Panc1 (cell line): Measurements from ENCODE around the gene ECHS1. TPM values are rescaled to one million over a fixed set of nuclear protein-coding genes. Genes with fewer than 3 reads are reported as not detected.

Experiments
- ATAC-seq: fragments of 200-7000 bp; cut with Tn5 transposase; 2 replicates; pipeline ENCODE4 v1.9.1; 2020; ENCODE audit warnings: mild to moderate bottlenecking, moderate library complexity
- BruUV-seq: library from RNA; stranded (reverse); fragments of 400-500 nt; replicated peaks from 2 replicates; lab custom pipeline; 2021; lab: Mats Ljungman, UMichigan
- CTCF ChIA-PET: fragments of 300-600 bp; sonication (Branson Sonifier 250); formaldehyde crosslinking; loops from one replicate; lab custom pipeline; 2022; ENCODE audit warnings: antibody characterized with exemption; lab: Charles Lee
- POLR2A ChIA-PET: fragments of 300-600 bp; sonication (Branson Sonifier 250); formaldehyde crosslinking; loops from one replicate; lab custom pipeline; 2022; ENCODE audit warnings: antibody characterized with exemption; lab: Charles Lee
- DNase-seq: peaks from one replicate; pipeline ENCODE4 v3.0.0-alpha.2; 2010; ENCODE audit warnings: low read depth, low spot score
- H3K27ac ChIP-seq: 2 replicates; pipeline ENCODE4 v1.5.1; 2011; ENCODE audit warnings: mild to moderate bottlenecking, low read length, inconsistent platforms
- H3K27me3 ChIP-seq: fragments of 200-500 bp; sonication (Bioruptor generic); 2 replicates; pipeline ENCODE4 v1.6.0; 2014; ENCODE audit warnings: low read length, inconsistent platforms; ENCODE audit not compliant: control insufficient read depth, insufficient read depth
- H3K36me3 ChIP-seq: fragments of 200-500 bp; sonication (Bioruptor generic); 2 replicates; pipeline ENCODE4 v1.5.1; 2014; ENCODE audit warnings: inconsistent platforms, mild to moderate bottlenecking, low read length, moderate library complexity; ENCODE audit not compliant: control insufficient read depth, insufficient read depth
- H3K4me1 ChIP-seq: 2 replicates; pipeline ENCODE4 v1.5.1; 2011; ENCODE audit warnings: inconsistent platforms, mild to moderate bottlenecking, low read length, moderate library complexity; ENCODE audit not compliant: control insufficient read depth, insufficient read depth
- H3K4me3 ChIP-seq, 2 experiments: 2 replicates each; pipeline ENCODE4 v1.5.1; 2011 to 2012; ENCODE audit warnings: low read depth in 2 of 2, low read length in 2 of 2, mild to moderate bottlenecking in 2 of 2, inconsistent platforms in 1 of 2, moderate library complexity in 1 of 2
- H3K9me3 ChIP-seq: fragments of 200-500 bp; sonication (Bioruptor generic); 2 replicates; pipeline ENCODE4 v1.5.1; 2014; ENCODE audit warnings: low read depth, mild to moderate bottlenecking, inconsistent platforms, low read length, moderate library complexity; ENCODE audit not compliant: control insufficient read depth, insufficient read depth
- POLR2AphosphoS5 ChIP-seq: IDR thresholded peaks from 2 replicates; pipeline ENCODE4 v1.6.1; 2012; ENCODE audit warnings: mild to moderate bottlenecking, low read depth, low read length, moderate library complexity
- SIN3A ChIP-seq: IDR thresholded peaks from 2 replicates; pipeline ENCODE4 v1.6.1; 2012; ENCODE audit warnings: low read depth, mild to moderate bottlenecking, low read length, moderate library complexity, borderline replicate concordance; ENCODE audit not compliant: insufficient read depth
- TCF7L2 ChIP-seq: IDR thresholded peaks from 2 replicates; pipeline ENCODE4 v1.6.1; 2011; ENCODE audit warnings: mild to moderate bottlenecking, low read depth, low read length, inconsistent platforms
- in situ Hi-C: cut with HindIII; loops from 2 replicates; pipeline ENCODE4 v1.10.0; 2016; ENCODE audit warnings: low sequenced_read_pairs, low pct_unique_long_range_greater_than_20kb
- intact Hi-C: fragments of 100-400 bp; cut with micrococcal nuclease; formaldehyde crosslinking; loops from one replicate; pipeline ENCODE4 v1.10.0; 2022; ENCODE audit not compliant: unreplicated experiment
- total RNA-seq: library from RNA; stranded (reverse); gene quantifications from one replicate; pipeline ENCODE4 v1.2.1, GENCODE V29; 2021; ENCODE audit not compliant: unreplicated experiment
- TF ChIP-seq, protein P1 (sequence below), 2 experiments: IDR thresholded peaks; 2 replicates each; pipeline ENCODE4 v1.6.1; 2011 to 2012; ENCODE audit warnings: low read depth in 2 of 2, control low read depth in 1 of 2, low read length in 1 of 2, mild to moderate bottlenecking in 1 of 2, moderate library complexity in 1 of 2; ENCODE audit not compliant: insufficient read depth in 1 of 2
- TF ChIP-seq, protein P2 (sequence below): fragments of 450-650 bp; IDR thresholded peaks from 2 replicates; pipeline ENCODE4 v1.5.1; 2017; ENCODE audit warnings: mild to moderate bottlenecking

ECHS1 gene
- total RNA-seq, 1 experiment from 2014 or later = 165 TPM

DNA sequence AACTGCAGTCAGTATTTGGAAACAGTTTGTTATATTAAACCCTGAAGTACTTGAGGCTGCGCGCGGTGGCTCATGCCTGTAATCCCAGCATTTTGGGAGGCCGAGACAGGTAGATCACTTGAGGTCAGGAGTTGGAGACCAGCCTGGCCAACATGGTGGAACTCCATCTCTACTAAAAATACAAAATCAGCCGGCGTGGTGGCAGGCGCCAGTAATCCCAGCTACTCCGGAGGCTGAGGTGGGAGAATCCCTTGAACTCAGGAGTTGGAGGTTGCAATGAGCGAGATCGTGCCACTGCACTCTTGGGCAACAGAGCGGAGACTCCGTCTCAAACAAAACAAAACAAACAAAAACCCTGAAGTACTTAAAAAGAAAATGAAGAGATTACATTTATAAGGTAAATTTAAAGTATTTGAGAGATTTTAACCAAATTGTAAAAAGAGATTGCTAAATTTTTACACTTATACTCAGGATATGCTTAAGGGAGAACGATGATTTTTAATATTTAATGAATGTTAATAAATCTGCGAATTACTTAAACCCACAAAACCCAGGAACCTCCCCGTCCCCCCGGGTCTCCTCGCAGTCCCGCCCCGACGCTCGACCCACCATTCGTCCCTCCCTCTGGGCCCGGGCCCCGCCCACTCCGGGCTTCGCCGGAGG is 20.4 kb upstream of the ECHS1 start:
- intact Hi-C loops (no loop called here), in situ Hi-C loops (no loop called here)
- no TSS peak for BruUV-seq
- H3K9me3 ChIP-seq = no peaks in the 10 kb centered on the region
- ChIA-PET POLR2A (no interaction called here), CTCF (interaction anchor here (1.3 kb wide), 1 partner anchor 64 kb away, joined by 3 read pairs; no protein-coding TSS in a partner anchor)
- peaks cover 6% of the 10 kb centered on the region for H3K36me3 ChIP-seq
- peak overlapping the region; percentile 88 to 99 for H3K4me3 ChIP-seq
- DNase-seq (no peak), ATAC-seq (no peak)
- H3K4me1 ChIP-seq = peaks cover 13% of the 10 kb centered on the region
- peak overlapping the region; percentile 79 for H3K27ac ChIP-seq
- TF ChIP-seq, protein P1, sequence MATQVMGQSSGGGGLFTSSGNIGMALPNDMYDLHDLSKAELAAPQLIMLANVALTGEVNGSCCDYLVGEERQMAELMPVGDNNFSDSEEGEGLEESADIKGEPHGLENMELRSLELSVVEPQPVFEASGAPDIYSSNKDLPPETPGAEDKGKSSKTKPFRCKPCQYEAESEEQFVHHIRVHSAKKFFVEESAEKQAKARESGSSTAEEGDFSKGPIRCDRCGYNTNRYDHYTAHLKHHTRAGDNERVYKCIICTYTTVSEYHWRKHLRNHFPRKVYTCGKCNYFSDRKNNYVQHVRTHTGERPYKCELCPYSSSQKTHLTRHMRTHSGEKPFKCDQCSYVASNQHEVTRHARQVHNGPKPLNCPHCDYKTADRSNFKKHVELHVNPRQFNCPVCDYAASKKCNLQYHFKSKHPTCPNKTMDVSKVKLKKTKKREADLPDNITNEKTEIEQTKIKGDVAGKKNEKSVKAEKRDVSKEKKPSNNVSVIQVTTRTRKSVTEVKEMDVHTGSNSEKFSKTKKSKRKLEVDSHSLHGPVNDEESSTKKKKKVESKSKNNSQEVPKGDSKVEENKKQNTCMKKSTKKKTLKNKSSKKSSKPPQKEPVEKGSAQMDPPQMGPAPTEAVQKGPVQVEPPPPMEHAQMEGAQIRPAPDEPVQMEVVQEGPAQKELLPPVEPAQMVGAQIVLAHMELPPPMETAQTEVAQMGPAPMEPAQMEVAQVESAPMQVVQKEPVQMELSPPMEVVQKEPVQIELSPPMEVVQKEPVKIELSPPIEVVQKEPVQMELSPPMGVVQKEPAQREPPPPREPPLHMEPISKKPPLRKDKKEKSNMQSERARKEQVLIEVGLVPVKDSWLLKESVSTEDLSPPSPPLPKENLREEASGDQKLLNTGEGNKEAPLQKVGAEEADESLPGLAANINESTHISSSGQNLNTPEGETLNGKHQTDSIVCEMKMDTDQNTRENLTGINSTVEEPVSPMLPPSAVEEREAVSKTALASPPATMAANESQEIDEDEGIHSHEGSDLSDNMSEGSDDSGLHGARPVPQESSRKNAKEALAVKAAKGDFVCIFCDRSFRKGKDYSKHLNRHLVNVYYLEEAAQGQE (IDR thresholded peaks at IDR 0.05; ENCODE audit: insufficient read depth in 1 of 2, low read depth in 2 of 2, low read length in 1 of 2) = no peak
- TF ChIP-seq POLR2AphosphoS5 = no peak
- no peak for TF ChIP-seq SIN3A
- TF ChIP-seq TCF7L2 = no peak
- TF ChIP-seq, protein P2, sequence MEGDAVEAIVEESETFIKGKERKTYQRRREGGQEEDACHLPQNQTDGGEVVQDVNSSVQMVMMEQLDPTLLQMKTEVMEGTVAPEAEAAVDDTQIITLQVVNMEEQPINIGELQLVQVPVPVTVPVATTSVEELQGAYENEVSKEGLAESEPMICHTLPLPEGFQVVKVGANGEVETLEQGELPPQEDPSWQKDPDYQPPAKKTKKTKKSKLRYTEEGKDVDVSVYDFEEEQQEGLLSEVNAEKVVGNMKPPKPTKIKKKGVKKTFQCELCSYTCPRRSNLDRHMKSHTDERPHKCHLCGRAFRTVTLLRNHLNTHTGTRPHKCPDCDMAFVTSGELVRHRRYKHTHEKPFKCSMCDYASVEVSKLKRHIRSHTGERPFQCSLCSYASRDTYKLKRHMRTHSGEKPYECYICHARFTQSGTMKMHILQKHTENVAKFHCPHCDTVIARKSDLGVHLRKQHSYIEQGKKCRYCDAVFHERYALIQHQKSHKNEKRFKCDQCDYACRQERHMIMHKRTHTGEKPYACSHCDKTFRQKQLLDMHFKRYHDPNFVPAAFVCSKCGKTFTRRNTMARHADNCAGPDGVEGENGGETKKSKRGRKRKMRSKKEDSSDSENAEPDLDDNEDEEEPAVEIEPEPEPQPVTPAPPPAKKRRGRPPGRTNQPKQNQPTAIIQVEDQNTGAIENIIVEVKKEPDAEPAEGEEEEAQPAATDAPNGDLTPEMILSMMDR = no peak
- H3K27me3 ChIP-seq = no peaks in the 10 kb centered on the region

DNA sequence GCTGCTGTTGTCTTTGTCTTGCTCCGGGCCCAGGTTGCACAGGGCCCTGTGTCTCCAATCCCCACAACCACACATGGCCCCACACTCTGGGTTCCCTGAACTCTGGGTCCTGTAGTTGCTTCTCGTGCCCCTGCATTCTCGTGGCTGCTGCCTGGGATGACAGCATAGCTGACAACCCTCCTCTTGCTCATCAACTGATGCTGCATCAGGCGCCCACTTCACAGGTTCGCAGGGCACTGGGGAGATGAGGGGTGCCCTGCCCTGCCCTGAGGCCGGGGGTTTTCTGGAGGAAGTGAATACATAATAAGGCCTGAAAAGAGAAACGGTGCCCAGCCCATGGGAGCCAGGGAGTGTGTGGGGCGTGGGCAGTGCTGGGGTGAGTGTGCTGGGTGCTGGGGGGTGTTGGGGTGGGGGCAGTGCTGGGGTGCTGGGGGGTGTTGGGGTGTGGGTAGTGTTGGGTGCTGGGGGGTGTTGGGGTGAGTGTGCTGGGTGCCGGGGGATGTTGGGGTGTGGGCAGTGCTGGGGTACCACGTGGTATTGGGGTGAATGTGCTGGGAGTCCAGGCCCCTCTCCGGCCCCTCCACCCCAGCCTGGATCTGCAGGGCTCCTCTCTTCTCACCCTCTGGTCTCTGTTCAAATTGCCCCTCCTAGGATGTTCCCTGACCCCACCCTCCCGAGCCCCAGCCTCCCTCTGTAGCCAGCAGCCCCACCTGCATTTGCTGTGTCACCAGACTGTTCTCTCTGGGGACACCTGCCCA is 18.8 kb upstream of the ECHS1 start:
- no peak for TF ChIP-seq POLR2AphosphoS5
- TF ChIP-seq TCF7L2 = no peak
- TF ChIP-seq, protein P2 = no peak
- TF ChIP-seq SIN3A = no peak
- TF ChIP-seq, protein P1 (IDR thresholded peaks at IDR 0.05; ENCODE audit: insufficient read depth in 1 of 2, low read depth in 2 of 2, low read length in 1 of 2) = no peak
- ChIA-PET CTCF (no interaction called here), POLR2A (no interaction called here)
- H3K36me3 ChIP-seq = peaks cover 3% of the 10 kb centered on the region; the same call in 1 of the 2 replicates
- intact Hi-C loops = no loop called here
- in situ Hi-C loops = no loop called here
- H3K27ac ChIP-seq = no peak overlapping the region
- DNase-seq (no peak), ATAC-seq (no peak)
- no peaks in the 10 kb centered on the region for H3K27me3 ChIP-seq
- H3K4me3 ChIP-seq = no peak overlapping the region
- no peaks in the 10 kb centered on the region for H3K9me3 ChIP-seq
- peaks cover 13% of the 10 kb centered on the region for H3K4me1 ChIP-seq
- no TSS peak for BruUV-seq
